ENCODE measurements around the gene TMEM184C. TPM values are rescaled to one million over a fixed set of nuclear protein-coding genes. Genes with fewer than 3 reads are reported as not detected.

TMEM184C gene
- total RNA-seq, 4 donors from 2014 or later = 14.7 to 73.3 (median 51.3) TPM

- DNase-seq = no peak
- Histone ChIP-seq H3K9me3 (no peaks in the 10 kb centered on the region), H3K4me1 (no peaks in the 10 kb centered on the region), H3K27ac (no peak overlapping the region), H3K27me3 (no peaks in the 10 kb centered on the region), H3K4me3 (no peak overlapping the region), H3K36me3 (no peaks in the 10 kb centered on the region)
- TF ChIP-seq CTCF (IDR thresholded peaks at IDR 0.05) (no peak), POLR2A (IDR thresholded peaks at IDR 0.05) (no peak)
- intact Hi-C loops (cut with DNase I; ENCODE audit: low total_unique reads) = no loop called here
Measured at GRCh38 chr4:147625733-147626132, 8.5 kb downstream of the TMEM184C start.

GRCh38 chr4:147626903-147627302 is 9.7 kb downstream of the TMEM184C start:
- Histone ChIP-seq H3K27me3 (no peaks in the 10 kb centered on the region), H3K4me1 (no peaks in the 10 kb centered on the region), H3K4me3 (no peak overlapping the region), H3K27ac (no peak overlapping the region), H3K9me3 (no peaks in the 10 kb centered on the region), H3K36me3 (no peaks in the 10 kb centered on the region)
- no peak for DNase-seq
- intact Hi-C loops (cut with DNase I; ENCODE audit: low total_unique reads) = no loop called here
- no peak for TF ChIP-seq POLR2A (IDR thresholded peaks at IDR 0.05)
- no peak for TF ChIP-seq CTCF (IDR thresholded peaks at IDR 0.05)

- Histone ChIP-seq H3K4me3 (no peak overlapping the region), H3K27ac (no peak overlapping the region), H3K27me3 (no peaks in the 10 kb centered on the region), H3K9me3 (no peaks in the 10 kb centered on the region), H3K36me3 (no peaks in the 10 kb centered on the region), H3K4me1 (no peaks in the 10 kb centered on the region)
- TF ChIP-seq POLR2A (IDR thresholded peaks at IDR 0.05) = no peak
- no peak for TF ChIP-seq CTCF (IDR thresholded peaks at IDR 0.05)
- intact Hi-C loops (cut with DNase I; ENCODE audit: low total_unique reads) = no loop called here
- no peak for DNase-seq
Measured at GRCh38 chr4:147628415-147628814, 11.2 kb downstream of the TMEM184C start.

- DNase-seq = no peak
- intact Hi-C loops (cut with DNase I; ENCODE audit: low total_unique reads) = no loop called here
- no peak overlapping the region for H3K27ac ChIP-seq
- H3K4me3 ChIP-seq = no peak overlapping the region
- no peaks in the 10 kb centered on the region for H3K36me3 ChIP-seq
- H3K4me1 ChIP-seq = no peaks in the 10 kb centered on the region
- H3K27me3 ChIP-seq = no peaks in the 10 kb centered on the region
- H3K9me3 ChIP-seq = no peaks in the 10 kb centered on the region
- TF ChIP-seq CTCF (IDR thresholded peaks at IDR 0.05) (no peak), POLR2A (IDR thresholded peaks at IDR 0.05) (no peak)
Measured at GRCh38 chr4:147629783-147630730, 12.9 kb downstream of the TMEM184C start.

GRCh38 chr4:147633113-147633512 is 15.9 kb downstream of the TMEM184C start:
- Histone ChIP-seq H3K4me1 (no peaks in the 10 kb centered on the region), H3K4me3 (no peak overlapping the region), H3K27me3 (no peaks in the 10 kb centered on the region), H3K9me3 (peaks cover 0 to 7% of the 10 kb centered on the region in 2 donors), H3K27ac (no peak overlapping the region), H3K36me3 (no peaks in the 10 kb centered on the region)
- no peak for DNase-seq
- TF ChIP-seq CTCF (IDR thresholded peaks at IDR 0.05) = no peak
- TF ChIP-seq POLR2A (IDR thresholded peaks at IDR 0.05) = no peak
- intact Hi-C loops (cut with DNase I; ENCODE audit: low total_unique reads) = no loop called here
